Trophoblast cell (in vitro differentiated cells and primary cell): Measurements from ENCODE around the gene PGM2.
"Not testable (repeated sequence)": the region's sequence is repeated elsewhere in the genome, so short reads cannot be mapped to it uniquely, and the experiment has no call there.

ENCODE experiments used
- DNase-seq, 2 donors: peaks; one replicate each; pipeline ENCODE4 v3.0.0-alpha.2; 2016
- H2AFZ ChIP-seq: 2 replicates; pipeline ENCODE4 v1.6.1; 2013; ENCODE audit warnings: low read length, moderate library complexity, mild to moderate bottlenecking; ENCODE audit not compliant: insufficient read depth, poor library complexity
- H2AK5ac ChIP-seq: 2 replicates; pipeline ENCODE4 v1.6.1; 2013; ENCODE audit warnings: mild to moderate bottlenecking, low read length
- H2BK120ac ChIP-seq: 2 replicates; pipeline ENCODE4 v1.6.1; 2013; ENCODE audit warnings: low read length, mild to moderate bottlenecking, moderate library complexity; ENCODE audit not compliant: insufficient read depth, poor library complexity
- H2BK12ac ChIP-seq: 2 replicates; pipeline ENCODE4 v1.6.1; 2013; ENCODE audit warnings: mild to moderate bottlenecking, low read length, moderate library complexity
- H2BK5ac ChIP-seq: 2 replicates; pipeline ENCODE4 v1.6.1; 2013; ENCODE audit warnings: low read length, low read depth, moderate library complexity, mild to moderate bottlenecking; ENCODE audit not compliant: poor library complexity
- H3K14ac ChIP-seq: 2 replicates; pipeline ENCODE4 v1.6.1; 2013; ENCODE audit warnings: mild to moderate bottlenecking, low read length
- H3K18ac ChIP-seq: 2 replicates; pipeline ENCODE4 v1.6.1; 2013; ENCODE audit warnings: mild to moderate bottlenecking, low read length
- H3K23ac ChIP-seq: 2 replicates; pipeline ENCODE4 v1.6.1; 2013; ENCODE audit warnings: low read length
- H3K27ac ChIP-seq: 2 replicates; pipeline ENCODE4 v1.5.1; 2013; ENCODE audit warnings: low read depth, mild to moderate bottlenecking, inconsistent platforms, low read length, moderate library complexity
- H3K27me3 ChIP-seq: 2 replicates; pipeline ENCODE4 v1.6.1; 2013; ENCODE audit warnings: inconsistent platforms, mild to moderate bottlenecking, low read length, moderate library complexity; ENCODE audit not compliant: insufficient read depth
- H3K36me3 ChIP-seq, 2 experiments: 1 replicate in 1 of 2; 2 replicates in 1 of 2; pipeline ENCODE4 v1.6.1; 2013; ENCODE audit warnings: low read length in 2 of 2, mild to moderate bottlenecking in 2 of 2, moderate library complexity in 1 of 2; ENCODE audit not compliant: insufficient read depth in 2 of 2, control insufficient read depth in 1 of 2
- H3K4ac ChIP-seq: 2 replicates; pipeline ENCODE4 v1.6.1; 2013; ENCODE audit warnings: low read depth, mild to moderate bottlenecking, low read length, moderate library complexity
- H3K4me1 ChIP-seq, 2 experiments: 1 replicate in 1 of 2; 2 replicates in 1 of 2; pipeline ENCODE4 v1.6.1; 2013; ENCODE audit warnings: low read length in 2 of 2, mild to moderate bottlenecking in 2 of 2, moderate library complexity in 1 of 2; ENCODE audit not compliant: insufficient read depth in 2 of 2, control insufficient read depth in 1 of 2
- H3K4me2 ChIP-seq: 2 replicates; pipeline ENCODE4 v1.6.1; 2013; ENCODE audit warnings: inconsistent platforms, mild to moderate bottlenecking, low read length, moderate library complexity
- H3K4me3 ChIP-seq: 2 replicates; pipeline ENCODE4 v1.5.1; 2013; ENCODE audit warnings: mild to moderate bottlenecking, low read depth, low read length, inconsistent platforms
- H3K79me1 ChIP-seq: one replicate; pipeline ENCODE4 v1.6.1; 2013; ENCODE audit warnings: low read length
- H3K79me2 ChIP-seq: 2 replicates; pipeline ENCODE4 v1.6.1; 2013; ENCODE audit warnings: low read length, mild to moderate bottlenecking; ENCODE audit not compliant: control insufficient read depth, insufficient read depth, poor library complexity
- H3K9ac ChIP-seq: 2 replicates; pipeline ENCODE4 v1.6.1; 2013; ENCODE audit warnings: mild to moderate bottlenecking, low read length
- H3K9me3 ChIP-seq: 2 replicates; pipeline ENCODE4 v1.6.1; 2013; ENCODE audit warnings: low read depth, mild to moderate bottlenecking, control low read depth, inconsistent platforms, low read length; ENCODE audit not compliant: insufficient read depth
- H4K12ac ChIP-seq: 2 replicates; pipeline ENCODE4 v1.6.1; 2013; ENCODE audit warnings: low read depth, mild to moderate bottlenecking, low read length, moderate library complexity
- H4K8ac ChIP-seq: 2 replicates; pipeline ENCODE4 v1.6.1; 2013; ENCODE audit warnings: low read depth, mild to moderate bottlenecking, low read length, moderate library complexity
- H4K91ac ChIP-seq: one replicate; pipeline ENCODE4 v1.6.1; 2013; ENCODE audit warnings: low read depth, mild to moderate bottlenecking, low read length, moderate library complexity
- WGBS: extraction: QIAGEN DNeasy Blood & Tissue Kit; methylation state at CpG from one replicate; pipeline ENCODE4 v1.1.7; 2013; ENCODE audit warnings: missing lambda C conversion rate; ENCODE audit not compliant: insufficient read length, insufficient coverage; ENCODE audit errors: extremely low coverage; 5-methylcytosine and 5-hydroxymethylcytosine counted together

The PGM2 gene

GRCh38 chr4:37786267-37786666, 40.2 kb upstream of the PGM2 start:
- H3K27ac ChIP-seq, H3K9ac ChIP-seq, DNase-seq, H3K79me1 ChIP-seq, H2BK12ac ChIP-seq, H3K4ac ChIP-seq, H4K8ac ChIP-seq, H3K4me1 ChIP-seq, H3K14ac ChIP-seq, H3K9me3 ChIP-seq, H3K4me2 ChIP-seq, H3K27me3 ChIP-seq, H3K36me3 ChIP-seq, H3K4me3 ChIP-seq, H2AK5ac ChIP-seq, H2AFZ ChIP-seq, H2BK5ac ChIP-seq, H3K18ac ChIP-seq, H4K91ac ChIP-seq, H2BK120ac ChIP-seq, H4K12ac ChIP-seq, H3K79me2 ChIP-seq, H3K23ac ChIP-seq: not testable (repeated sequence)
- WGBS = no CpG with 5 or more reads among the region's 2 CpGs

- WGBS = no CpG with 5 or more reads among the region's 3 CpGs
Measured at GRCh38 chr4:37787883-37788460, 38.5 kb upstream of the PGM2 start.

DNA sequence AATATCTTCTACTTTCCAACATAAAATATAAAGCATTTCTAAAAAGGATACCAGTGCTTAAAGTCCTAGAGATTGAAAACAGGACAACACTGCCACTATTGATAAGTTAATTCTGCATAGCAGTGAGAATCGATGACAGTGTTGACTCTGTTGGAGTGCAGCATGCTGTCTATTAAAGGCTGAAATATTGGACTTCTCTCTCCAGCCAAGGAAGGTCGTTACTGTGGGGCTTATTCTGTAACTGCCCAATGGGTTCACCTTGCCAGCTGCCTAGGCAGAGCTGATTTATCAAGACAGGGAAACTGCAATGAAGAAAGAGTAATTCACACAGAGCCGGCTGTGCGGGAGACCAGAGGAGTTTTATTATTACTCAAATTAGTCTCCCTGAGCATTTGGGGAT, 37.7 kb upstream of the PGM2 start:
- Histone ChIP-seq H3K9ac (no peak overlapping the region), H3K4ac (no peak overlapping the region), H3K79me1 (no peaks in the 10 kb centered on the region), H3K27me3 (no peaks in the 10 kb centered on the region), H3K9me3 (peaks cover 10% of the 10 kb centered on the region), H3K36me3 (no peaks in the 10 kb centered on the region), H3K23ac (no peak overlapping the region), H2BK12ac (no peak overlapping the region), H2BK5ac (no peak overlapping the region), H3K4me2 (no peak overlapping the region), H2AFZ (no peak overlapping the region), H3K4me3 (no peak overlapping the region), H4K8ac (no peak overlapping the region), H3K27ac (no peak overlapping the region), H2AK5ac (no peak overlapping the region), H3K4me1 (no peaks in the 10 kb centered on the region), H4K12ac (no peak overlapping the region), H3K14ac (no peak overlapping the region), H3K79me2 (no peaks in the 10 kb centered on the region), H3K18ac (no peak overlapping the region), H4K91ac (no peak overlapping the region), H2BK120ac (no peak overlapping the region)
- no peak for DNase-seq
- WGBS = no CpG with 5 or more reads among the region's 4 CpGs

More at GRCh38 chr4:37787883-37788460, 38.5 kb upstream of the PGM2 start:
- H2AK5ac ChIP-seq, H3K27me3 ChIP-seq, H3K4me1 ChIP-seq, H3K4ac ChIP-seq, H3K36me3 ChIP-seq, H4K8ac ChIP-seq, H3K18ac ChIP-seq, H3K27ac ChIP-seq, H3K79me1 ChIP-seq, H3K4me3 ChIP-seq, H3K14ac ChIP-seq, H2AFZ ChIP-seq, H3K79me2 ChIP-seq, H2BK120ac ChIP-seq, H3K4me2 ChIP-seq, H3K9ac ChIP-seq, DNase-seq, H3K9me3 ChIP-seq, H2BK12ac ChIP-seq, H4K12ac ChIP-seq, H2BK5ac ChIP-seq, H3K23ac ChIP-seq, H4K91ac ChIP-seq: not testable (repeated sequence)

DNA sequence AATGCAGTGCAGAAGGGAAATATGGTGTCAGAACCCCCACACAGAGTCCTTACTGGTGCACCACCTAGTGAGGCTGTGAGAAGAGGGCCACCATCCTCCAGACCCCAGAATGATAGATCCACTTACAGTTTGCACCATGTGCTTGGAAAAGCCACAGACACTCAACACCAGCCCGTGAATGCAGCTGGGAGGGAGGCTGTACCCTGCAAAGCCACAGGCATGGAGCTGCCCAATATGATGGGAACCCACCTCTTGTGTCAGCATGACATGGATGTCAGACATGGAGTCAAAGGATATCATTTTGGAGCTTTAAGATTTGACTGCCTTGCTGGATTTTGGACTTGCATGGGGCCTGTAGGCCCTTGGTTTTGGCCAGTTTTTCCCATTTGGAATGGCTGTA, 34.2 kb upstream of the PGM2 start:
- no peak overlapping the region for H4K12ac ChIP-seq
- no peak overlapping the region for H2AK5ac ChIP-seq
- no peak overlapping the region for H2BK5ac ChIP-seq
- H3K4me1 ChIP-seq = no peaks in the 10 kb centered on the region
- no peak overlapping the region for H4K91ac ChIP-seq
- no peak overlapping the region for H3K4me3 ChIP-seq
- H3K4ac ChIP-seq = no peak overlapping the region
- no peaks in the 10 kb centered on the region for H3K79me2 ChIP-seq
- H2BK120ac ChIP-seq = no peak overlapping the region
- H3K23ac ChIP-seq = no peak overlapping the region
- no peak overlapping the region for H3K4me2 ChIP-seq
- no peak overlapping the region for H4K8ac ChIP-seq
- no peaks in the 10 kb centered on the region for H3K79me1 ChIP-seq
- no peak overlapping the region for H2BK12ac ChIP-seq
- H3K36me3 ChIP-seq = no peaks in the 10 kb centered on the region
- no peak overlapping the region for H3K9ac ChIP-seq
- peaks cover 9% of the 10 kb centered on the region for H3K9me3 ChIP-seq
- no peak overlapping the region for H3K27ac ChIP-seq
- H2AFZ ChIP-seq = no peak overlapping the region
- no peak overlapping the region for H3K18ac ChIP-seq
- DNase-seq = no peak
- WGBS = no CpG with 5 or more reads among the region's 1 CpG
- H3K14ac ChIP-seq = no peak overlapping the region
- H3K27me3 ChIP-seq = no peaks in the 10 kb centered on the region
